D721Med (cell line): ENCODE data around the gene SIM2.

Experiments used
- DNase-seq: peaks from one replicate; pipeline ENCODE4 v3.0.0; 2011; ENCODE audit warnings: low spot score; ENCODE audit not compliant: insufficient read length
- FAIRE-seq: peaks from 2 replicates; lab custom pipeline; 2011; peaks lifted over from hg19 to GRCh38; lab: Jason Lieb, UNC
- TF ChIP-seq, protein P1 (sequence below): IDR thresholded peaks from 2 replicates; pipeline ENCODE4 v1.5.1; 2012; ENCODE audit warnings: mild to moderate bottlenecking, control low read depth; ENCODE audit not compliant: insufficient read depth; ENCODE audit errors: missing control alignments

SIM2 gene

DNA sequence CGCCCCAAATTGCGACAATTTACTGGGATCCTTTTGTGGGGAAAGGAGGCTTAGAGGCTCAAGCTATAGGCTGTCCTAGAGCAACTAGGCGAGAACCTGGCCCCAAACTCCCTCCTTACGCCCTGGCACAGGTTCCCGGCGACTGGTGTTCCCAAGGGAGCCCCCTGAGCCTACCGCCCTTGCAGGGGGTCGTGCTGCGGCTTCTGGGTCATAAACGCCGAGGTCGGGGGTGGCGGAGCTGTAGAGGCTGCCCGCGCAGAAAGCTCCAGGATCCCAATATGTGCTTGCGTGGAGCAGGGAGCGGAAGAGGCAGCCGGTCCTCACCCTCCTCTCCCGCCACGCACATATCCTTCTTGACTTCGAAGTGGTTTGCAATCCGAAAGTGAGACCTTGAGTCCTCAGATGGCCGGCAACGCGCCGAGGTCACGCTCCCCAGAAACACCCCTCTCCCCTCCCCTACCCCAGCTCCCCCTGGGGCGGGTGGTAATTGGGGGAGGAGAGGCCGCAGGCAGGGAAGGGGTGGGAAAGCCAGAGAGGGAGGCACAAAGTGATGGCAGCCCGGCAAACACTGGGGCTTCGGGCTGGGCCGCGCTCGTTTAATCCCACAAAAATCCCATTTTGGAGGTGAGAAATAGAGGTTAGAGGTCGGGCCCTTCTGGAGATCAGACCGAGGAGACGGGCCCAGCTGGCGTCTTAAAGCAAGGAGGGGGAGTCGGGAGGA lies 6.2 kb downstream of the SIM2 start:
- TF ChIP-seq, protein P1, sequence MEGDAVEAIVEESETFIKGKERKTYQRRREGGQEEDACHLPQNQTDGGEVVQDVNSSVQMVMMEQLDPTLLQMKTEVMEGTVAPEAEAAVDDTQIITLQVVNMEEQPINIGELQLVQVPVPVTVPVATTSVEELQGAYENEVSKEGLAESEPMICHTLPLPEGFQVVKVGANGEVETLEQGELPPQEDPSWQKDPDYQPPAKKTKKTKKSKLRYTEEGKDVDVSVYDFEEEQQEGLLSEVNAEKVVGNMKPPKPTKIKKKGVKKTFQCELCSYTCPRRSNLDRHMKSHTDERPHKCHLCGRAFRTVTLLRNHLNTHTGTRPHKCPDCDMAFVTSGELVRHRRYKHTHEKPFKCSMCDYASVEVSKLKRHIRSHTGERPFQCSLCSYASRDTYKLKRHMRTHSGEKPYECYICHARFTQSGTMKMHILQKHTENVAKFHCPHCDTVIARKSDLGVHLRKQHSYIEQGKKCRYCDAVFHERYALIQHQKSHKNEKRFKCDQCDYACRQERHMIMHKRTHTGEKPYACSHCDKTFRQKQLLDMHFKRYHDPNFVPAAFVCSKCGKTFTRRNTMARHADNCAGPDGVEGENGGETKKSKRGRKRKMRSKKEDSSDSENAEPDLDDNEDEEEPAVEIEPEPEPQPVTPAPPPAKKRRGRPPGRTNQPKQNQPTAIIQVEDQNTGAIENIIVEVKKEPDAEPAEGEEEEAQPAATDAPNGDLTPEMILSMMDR = no peak
- FAIRE-seq = no peak
- DNase-seq = no peak

DNA sequence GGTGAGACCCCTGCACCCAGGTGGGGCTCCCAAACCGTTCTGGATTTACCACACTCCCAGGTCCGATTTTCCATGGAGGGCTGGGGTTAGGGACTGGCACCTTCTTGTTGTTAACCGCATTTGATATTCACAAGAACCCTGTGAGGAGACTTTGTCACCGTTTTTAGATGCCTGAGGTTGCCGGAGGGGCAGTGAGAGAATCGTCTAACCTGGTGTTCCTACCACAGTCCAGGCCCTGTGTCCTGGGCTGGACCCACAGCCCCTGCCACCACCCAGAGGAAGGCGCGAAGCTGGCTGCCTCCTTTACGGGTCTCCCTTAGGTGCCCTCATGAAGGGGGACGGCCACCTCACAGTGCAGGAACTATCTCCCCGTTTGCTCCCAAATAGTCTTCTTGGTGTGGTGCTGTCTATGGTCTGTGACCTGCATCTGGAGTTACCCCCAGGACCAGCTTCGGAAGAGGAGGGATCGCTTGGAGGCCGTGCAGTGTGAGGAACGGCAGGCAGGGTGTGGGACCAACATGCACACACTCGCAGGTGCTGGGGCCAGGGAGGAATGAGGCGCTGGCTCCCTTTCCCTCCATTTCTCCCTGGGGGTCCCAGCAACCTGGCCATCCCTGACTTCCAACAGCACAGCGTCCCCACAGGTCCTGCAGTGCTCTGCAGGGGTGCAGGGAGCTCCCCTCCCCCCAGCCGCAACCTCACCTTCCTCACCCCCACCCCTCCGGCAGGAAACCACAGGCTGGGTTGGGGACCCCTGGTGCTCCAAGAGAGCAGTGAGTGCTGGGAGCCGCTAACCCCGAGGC lies 7.0 kb downstream of the SIM2 start:
- TF ChIP-seq, protein P1 = no peak
- FAIRE-seq (no peak), DNase-seq (no peak)

DNA sequence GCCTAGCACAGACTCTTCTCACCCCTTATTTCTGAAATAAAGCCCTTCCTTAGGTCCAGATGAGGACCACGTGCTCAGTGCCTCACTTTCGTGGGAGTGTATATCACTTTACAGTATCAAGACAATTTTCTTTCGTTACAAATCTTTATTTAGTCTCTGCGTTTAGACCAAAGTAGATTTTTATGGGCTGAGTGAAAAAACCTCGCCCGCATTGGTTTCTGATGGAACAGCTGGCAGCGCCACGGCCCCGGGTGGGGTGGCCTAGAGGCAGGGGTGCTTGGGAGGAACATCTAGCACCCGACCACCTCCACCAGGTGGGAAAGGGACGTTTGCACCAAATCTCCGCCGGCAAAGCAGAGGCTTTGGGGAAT lies 7.6 kb downstream of the SIM2 start:
- DNase-seq (no peak), FAIRE-seq (no peak)
- TF ChIP-seq, protein P1 = no peak

DNA sequence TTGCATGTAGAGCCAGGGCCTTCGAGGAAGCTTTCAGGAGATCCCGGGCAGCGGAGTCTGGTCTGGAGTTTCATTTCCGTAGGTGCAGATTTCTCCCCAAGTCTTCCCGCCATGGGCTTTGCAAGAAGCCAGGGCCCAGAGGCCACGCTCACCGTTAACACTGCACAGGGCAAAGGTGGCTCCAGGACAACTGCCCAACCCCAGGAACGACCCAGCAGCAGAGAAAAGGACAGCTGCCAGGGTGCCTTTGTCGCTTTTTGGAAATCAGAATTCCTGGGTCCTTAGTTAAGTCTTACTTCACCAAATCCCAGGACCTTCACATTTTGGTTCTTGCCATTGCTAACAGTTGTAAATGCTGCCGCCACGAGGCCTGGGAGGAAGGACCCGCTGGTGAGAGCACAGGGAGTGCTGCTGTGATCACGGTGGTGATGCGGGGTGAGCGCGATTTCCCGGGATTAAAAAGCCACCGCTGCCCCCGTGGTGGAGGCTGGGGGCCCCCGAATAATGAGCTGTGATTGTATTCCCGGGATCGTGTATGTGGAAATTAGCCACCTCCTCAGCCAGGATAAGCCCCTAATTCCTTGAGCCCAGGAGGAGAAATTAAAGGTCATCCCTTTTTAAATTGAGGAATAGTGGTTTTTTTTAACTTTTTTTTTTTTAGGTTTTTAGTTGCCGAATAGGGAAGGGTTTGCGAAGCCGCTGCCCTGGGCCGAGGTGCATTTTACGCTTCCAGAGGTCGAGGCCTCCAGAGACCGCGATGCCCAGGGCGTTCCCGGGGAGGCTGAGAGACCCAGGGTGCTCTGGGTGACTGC lies 8.2 kb downstream of the SIM2 start:
- no peak for DNase-seq
- TF ChIP-seq, protein P1 = no peak
- FAIRE-seq = no peak

DNA sequence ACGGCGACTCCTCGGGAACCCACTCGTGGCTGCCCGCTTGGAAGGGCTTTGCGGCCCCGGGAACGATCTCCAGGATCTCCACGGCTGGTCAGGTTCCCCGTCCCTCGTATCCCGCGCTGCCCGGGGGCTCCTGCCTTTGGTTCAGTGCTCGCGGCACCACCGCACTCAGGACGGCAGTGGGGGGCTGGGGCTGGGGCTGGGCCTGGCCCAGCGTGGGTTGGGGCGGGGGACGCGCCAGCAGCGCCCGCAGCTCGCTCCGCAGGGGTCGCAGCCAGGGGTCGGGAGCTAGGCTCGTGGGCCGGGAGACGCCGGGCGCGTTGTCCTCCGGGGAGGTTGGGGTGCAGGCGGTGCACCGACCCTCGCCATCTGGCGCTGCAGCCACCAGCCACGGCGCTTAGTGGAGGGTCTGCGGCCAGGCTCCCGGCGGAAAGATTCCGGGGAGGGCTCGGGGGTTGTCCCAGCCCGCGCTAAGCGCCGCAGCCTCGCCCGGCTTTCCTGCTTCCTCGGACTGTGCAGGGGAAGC lies 8.9 kb downstream of the SIM2 start:
- DNase-seq = no peak
- TF ChIP-seq, protein P1 = no peak
- no peak for FAIRE-seq

DNA sequence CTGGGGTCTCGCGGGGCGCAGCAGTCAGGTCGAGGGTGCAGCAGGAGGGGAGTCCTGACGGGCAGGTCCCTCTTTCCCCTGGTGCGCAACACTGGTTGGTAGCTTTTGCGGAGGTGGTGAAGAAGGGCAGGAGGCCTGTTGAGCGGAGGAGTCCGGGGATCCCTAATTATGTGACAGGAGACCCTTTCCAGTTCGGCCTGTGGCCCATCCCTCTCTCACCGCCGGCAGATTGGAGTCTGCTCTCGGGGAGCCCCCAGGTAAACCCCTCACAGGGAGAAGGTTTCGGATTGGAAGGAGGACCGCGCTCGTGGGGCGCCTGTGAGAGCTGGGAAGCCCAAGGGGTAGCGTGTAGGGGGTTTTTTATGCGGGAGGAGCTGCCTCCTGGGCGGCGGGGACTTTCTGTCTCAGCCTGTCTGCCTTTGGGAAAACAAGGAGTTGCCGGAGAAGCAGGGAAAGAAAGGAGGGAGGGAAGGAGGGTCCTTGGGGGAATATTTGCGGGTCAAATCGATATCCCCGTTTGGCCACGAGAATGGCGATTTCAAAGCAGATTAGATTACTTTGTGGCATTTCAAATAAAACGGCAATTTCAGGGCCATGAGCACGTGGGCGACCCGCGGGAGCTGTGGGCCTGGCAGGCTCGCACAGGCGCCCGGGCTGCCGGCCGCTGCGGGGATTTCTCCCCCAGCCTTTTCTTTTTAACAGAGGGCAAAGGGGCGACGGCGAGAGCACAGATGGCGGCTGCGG lies 9.5 kb downstream of the SIM2 start:
- TF ChIP-seq, protein P1 = no peak
- FAIRE-seq = no peak
- no peak for DNase-seq
